ENCODE results near the gene EEF2K.
"Not testable (repeated sequence)": the region's sequence is repeated elsewhere in the genome, so short reads cannot be mapped to it uniquely, and the experiment has no call there.

GRCh38 chr16:22196559-22197168 lies 9.4 kb upstream of the EEF2K start:
- TF ChIP-seq CTCF, POLR2A (IDR thresholded peaks at IDR 0.05): not testable (repeated sequence)

Measured in thyroid gland (tissue), 4 donors.